K562 (cell line): ENCODE results near the gene HS3ST5. TPM values are rescaled to one million over a fixed set of nuclear protein-coding genes. Genes with fewer than 3 reads are reported as not detected.

Experiments used
- ADNP ChIP-seq: fragments of 200-800 bp; sonication (Bioruptor generic); IDR thresholded peaks from 2 replicates; pipeline ENCODE4 v1.6.1; 2016; ENCODE audit warnings: missing genetic modification characterization, missing compliant biosample characterization
- ETS1 ChIP-seq: conservative IDR thresholded peaks from 2 replicates; pipeline ENCODE4 v1.6.1; 2011; ENCODE audit warnings: low read depth, mild to moderate bottlenecking, low read length; ENCODE audit not compliant: control insufficient read depth
- GATAD2A ChIP-seq: fragments of 450-650 bp; IDR thresholded peaks from 2 replicates; pipeline ENCODE4 v1.6.1; 2017
- MXD1 ChIP-seq: fragments of 250-450 bp; sonication (Bioruptor Pico); IDR thresholded peaks from 2 replicates; pipeline ENCODE4 v1.8.0; 2021; ENCODE audit warnings: borderline replicate concordance, mild to moderate bottlenecking, moderate library complexity; ENCODE audit not compliant: poor library complexity, severe bottlenecking
- ZNF407 ChIP-seq: fragments of 450-650 bp; IDR thresholded peaks from 2 replicates; pipeline ENCODE4 v1.6.1; 2016; ENCODE audit warnings: low read depth
- polyA plus RNA-seq, 8 experiments: library from polyadenylated mRNA; depleted of rRNA in 4 of 8; stranded (reverse) in 5 of 8; unstranded in 3 of 8; fragments of >200 nt; fragmentation: Nextera tagmentation in 2 of 8; fragmentation: Illumina TruSeq in 1 of 8; extraction: Ambion mirVana in 2 of 8; extraction: Trizol in 1 of 8; gene quantifications; 2 replicates each; pipeline versions ENCODE4 v1.2.1 to v1.2.3, GENCODE V29; 2011 to 2014; ENCODE audit warnings: inconsistent platforms in 1 of 8, missing spikeins in 1 of 8
- total RNA-seq, 7 experiments: library from RNA; depleted of rRNA in 6 of 7; stranded (reverse); fragments of >200 nt in 6 of 7; fragmentation: Illumina TruSeq in 2 of 7; extraction: Trizol in 2 of 7; gene quantifications; 2 replicates each; pipeline versions ENCODE4 v1.2.1 to v1.2.3, GENCODE V29; 2011 to 2021; ENCODE audit warnings: low replicate concordance in 1 of 7

HS3ST5 gene
- total and polyA plus RNA-seq, 9 of the 15 experiments (the other 6 are each of a cell fraction or from before 2014, with no cell fraction given): not detected

- TF ChIP-seq ZNF407 (no peak), ETS1 (no peak), GATAD2A (no peak), MXD1 (CRISPR knock-in tag) (no peak), ADNP (tag) (no peak)
Observed at GRCh38 chr6:114288701-114289495, 53.9 kb downstream of the HS3ST5 start (continued).
